Endothelial cell of hepatic sinusoid (primary cell): ENCODE results near the gene WDR19.
"Not testable (repeated sequence)": the region's sequence is repeated elsewhere in the genome, so short reads cannot be mapped to it uniquely, and the experiment has no call there.

ENCODE experiments used
- in situ Hi-C: cut with HindIII; loops from 2 replicates; pipeline ENCODE4 v1.10.0; 2017; ENCODE audit warnings: low sequenced_read_pairs

WDR19 gene

DNA sequence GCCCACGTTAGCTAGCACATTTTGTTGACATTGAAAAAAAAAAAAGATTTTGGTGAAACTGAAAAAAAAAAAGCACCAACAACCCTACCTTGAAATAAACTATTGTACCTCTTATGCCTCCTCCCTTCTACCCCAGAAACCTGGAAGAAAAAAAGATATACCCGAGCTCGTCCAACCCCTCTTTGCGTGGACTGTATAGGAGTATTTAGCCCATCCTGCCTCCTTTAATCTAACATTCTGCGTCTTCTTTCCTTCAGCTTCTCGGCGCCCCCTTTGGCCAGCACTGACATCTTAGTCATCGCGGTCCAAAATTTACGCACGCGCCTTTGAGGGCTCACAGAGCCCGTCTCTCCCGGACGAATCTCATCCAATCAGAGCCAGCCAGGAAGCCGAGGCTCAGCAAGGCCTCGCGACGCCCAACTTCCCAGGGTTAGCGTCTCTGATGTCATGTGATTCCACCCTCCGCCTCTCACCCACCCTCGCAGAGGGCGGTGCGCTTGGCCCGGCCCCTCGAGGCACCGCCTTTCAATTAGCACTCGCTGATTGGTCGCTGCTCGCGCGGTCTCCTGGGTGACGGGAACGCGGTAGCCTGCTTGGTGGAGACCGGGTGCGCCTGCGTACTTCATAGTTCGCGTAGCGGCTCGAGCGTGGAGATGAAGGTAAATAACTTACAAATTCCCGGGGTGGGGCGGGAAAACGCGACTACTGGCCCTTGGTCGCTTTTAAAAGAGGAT is at the start of gene WDR19:
Gene WDR19, plus strand, starts transcription at position 625 of the 734 bp plus-strand sequence. Its CDS starts 29 bp downstream, at position 654.
- in situ Hi-C loops = no loop called here

GRCh38 chr4:39133623-39134022 is 48.7 kb upstream of the WDR19 start:
- in situ Hi-C loops = no loop called here

DNA sequence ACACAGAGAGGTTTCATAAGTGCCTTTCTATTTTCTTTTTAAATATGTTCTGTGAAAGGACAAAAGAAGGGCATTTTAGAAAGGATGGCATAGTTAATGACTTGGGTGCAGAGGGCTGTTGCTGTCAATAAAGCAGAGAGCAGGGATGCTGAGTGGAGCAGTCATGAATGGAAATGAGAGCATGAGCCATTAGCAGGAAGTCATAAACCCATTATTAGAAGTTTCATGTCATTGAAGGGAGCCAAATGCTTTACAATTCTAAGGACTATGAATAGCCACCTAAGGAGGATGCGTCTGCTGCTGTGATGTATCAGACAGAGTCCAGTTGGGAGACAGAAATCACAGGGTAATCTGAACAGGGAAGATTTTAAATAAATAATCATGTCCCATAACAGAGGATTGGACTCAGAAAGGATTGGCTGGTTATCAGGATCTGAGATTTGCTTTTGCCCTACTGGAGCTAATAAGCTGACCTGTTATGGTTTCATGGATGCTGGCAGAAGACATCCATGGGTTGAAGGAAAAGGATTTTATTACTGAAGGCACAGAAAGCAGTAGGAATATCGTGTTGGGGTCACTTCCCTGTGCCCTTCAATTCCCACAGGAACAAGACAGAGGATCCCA is 47.5 kb upstream of the WDR19 start:
- in situ Hi-C loops = no loop called here

DNA sequence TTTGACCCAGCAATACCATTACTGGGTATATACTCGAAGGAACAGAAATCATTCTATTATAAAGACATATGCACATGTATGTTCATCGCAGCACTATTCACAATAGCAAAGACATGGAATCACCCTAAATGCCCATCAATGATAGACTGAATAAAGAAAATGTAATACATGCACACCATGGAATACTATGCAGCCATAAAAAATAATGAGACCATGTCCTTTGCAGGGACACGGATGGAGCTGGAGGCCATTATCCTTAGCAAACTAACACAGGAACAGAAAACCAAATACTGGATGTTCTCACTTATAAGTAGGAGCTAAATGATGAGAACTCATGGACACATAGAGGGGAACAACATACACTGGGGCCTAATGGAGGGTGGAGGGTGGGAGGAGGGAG is 44.1 kb upstream of the WDR19 start:
- in situ Hi-C loops = not testable (repeated sequence)

DNA sequence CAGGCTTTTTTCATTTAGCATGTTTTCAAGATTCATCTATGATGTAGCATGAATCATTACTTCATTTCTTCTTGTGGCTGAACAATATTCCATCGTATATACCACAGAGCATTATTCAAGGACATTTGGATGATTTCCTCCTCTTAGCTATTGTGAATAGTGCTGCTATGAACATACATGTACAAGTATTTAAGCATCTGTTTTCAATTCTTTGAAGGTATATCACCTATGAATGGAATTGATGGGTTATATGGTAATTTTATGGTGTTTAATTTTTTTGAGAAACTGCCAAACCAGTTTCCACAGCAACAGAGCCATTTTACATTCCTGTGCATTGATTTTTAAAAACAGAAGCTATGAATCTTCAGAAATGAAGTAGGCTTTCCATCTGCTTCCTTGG is 36.1 kb upstream of the WDR19 start:
- in situ Hi-C loops = no loop called here

GRCh38 chr4:39154009-39154408 is 28.3 kb upstream of the WDR19 start:
- in situ Hi-C loops = no loop called here

- in situ Hi-C loops = no loop called here
Measured at GRCh38 chr4:39157520-39157919, 24.8 kb upstream of the WDR19 start.

DNA sequence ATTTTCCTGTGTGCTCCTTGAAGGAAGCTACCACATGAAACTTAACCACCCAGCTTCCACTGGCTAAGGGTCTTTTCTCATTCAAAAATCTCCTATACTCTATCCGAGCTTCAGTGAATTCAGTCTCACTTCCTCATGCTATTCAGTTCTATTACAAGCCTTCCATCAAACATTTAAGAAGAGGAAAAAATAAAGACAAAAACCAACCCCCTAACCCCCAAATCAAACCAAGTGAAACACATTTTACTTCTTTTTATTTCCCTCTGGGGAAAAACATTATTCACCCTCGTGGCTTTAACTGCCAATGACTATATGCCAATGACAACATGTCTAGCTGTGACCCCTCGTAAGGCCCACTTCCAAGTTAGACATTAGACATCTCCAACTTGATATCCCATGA is 16.2 kb upstream of the WDR19 start:
- in situ Hi-C loops = loop anchor here (5.0 kb wide), 1 partner anchor 51 kb away; no protein-coding TSS in a partner anchor

GRCh38 chr4:39166669-39167068 is 15.7 kb upstream of the WDR19 start:
- in situ Hi-C loops = loop anchor here (5.0 kb wide), 1 partner anchor 51 kb away; no protein-coding TSS in a partner anchor

DNA sequence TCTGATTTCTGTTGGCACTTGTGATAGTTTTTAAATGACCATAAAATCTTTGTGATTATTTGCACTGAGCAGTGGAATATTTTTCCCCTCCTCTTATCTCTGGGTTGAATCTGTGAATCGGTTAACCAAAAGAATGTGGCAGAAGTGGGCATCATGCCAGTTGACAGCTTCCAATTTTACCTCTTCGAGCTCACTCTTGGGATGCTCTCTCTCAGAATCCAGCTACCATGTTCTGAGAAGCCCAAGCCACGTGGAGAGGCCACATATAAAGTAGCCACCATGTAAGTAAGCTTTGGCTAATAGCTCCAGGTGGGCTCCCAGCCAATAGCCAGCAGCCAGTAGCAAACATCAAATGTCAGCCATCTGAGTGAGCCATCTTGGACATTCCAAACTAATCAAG is 12.9 kb upstream of the WDR19 start:
- in situ Hi-C loops = loop anchor here (5.0 kb wide), 1 partner anchor 48 kb away; no protein-coding TSS in a partner anchor

DNA sequence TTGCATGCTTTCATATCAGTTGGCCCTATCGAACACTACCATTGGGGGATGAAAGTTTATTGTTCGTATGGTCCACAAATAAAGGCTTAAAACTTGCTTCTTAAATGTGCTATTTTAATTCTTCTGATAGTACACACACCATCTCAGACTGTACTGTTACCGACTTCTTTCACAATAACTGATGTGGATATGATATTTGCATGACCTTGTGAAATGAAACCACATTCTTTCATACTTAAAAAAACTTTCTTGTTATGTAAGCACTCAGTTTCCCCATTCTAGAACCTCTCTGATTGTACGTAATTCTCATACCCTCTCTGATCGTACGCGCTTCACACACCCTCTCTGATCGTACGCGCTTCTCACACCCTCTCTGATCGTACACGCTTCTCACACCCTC is 12.0 kb upstream of the WDR19 start:
- in situ Hi-C loops = no loop called here

- in situ Hi-C loops = no loop called here
Measured at GRCh38 chr4:39178706-39179105, 3.6 kb upstream of the WDR19 start.

DNA sequence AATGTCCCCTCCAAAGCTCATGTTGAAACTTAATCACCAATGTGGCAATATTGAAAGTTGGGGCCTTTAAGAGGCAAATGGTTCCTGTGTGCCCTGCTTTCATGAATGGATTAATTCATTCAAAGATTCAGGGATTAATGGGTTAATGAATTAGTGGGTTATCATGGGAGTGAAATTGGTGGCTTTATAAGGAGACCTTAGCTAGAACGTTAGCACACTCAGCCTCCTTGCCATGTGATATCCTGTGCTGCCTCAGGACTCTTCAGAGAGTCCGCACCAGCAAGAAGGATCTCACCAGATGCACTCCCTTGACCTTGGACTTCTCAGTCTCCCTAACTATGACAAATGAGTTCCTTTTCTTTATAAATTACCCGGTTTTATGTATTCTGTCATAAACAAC is 2.6 kb upstream of the WDR19 start:
- in situ Hi-C loops = no loop called here

DNA sequence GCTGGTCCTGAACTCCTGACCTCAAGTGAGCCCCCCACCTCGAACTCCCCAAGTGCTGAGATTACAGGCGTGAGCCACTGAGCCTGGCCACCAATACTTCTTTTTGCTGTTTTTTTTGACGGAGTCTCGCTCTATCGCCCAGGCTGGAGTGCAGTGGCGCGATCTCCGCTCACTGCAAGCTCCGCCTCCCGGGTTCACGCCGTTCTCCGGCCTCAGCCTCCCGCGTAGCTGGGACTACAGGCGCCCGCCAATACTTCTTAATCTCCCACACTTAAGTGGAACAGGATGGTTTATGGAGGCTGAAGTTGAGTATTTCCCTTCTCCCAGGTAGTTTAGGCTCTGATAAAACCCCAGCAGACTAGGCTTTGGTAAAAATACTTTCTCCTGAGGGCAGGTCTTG is 1.7 kb upstream of the WDR19 start:
- in situ Hi-C loops = not testable (repeated sequence)

DNA sequence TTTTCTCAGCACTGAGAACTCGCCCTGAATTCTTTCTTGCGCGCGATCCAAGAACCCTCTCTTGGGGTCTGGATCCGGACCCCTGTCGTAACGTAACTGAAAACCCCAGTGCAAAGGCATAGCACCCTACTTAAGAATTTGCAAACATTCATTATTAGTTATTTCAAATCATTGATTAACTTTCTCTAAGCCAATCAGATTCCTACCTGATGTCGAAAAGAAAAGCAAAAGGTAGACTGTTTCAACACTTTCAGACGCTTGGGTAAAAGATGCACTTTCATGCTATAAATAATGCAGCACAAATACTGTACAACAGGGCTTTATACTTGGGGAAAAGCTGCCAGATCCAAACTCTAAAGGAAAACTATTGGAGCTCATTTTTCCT is 817 bp upstream of the WDR19 start:
- in situ Hi-C loops = no loop called here

- in situ Hi-C loops = no loop called here
Measured at GRCh38 chr4:39201963-39202362, 19.6 kb downstream of the WDR19 start.

- in situ Hi-C loops = no loop called here
Measured at GRCh38 chr4:39204543-39204942, 22.2 kb downstream of the WDR19 start.

DNA sequence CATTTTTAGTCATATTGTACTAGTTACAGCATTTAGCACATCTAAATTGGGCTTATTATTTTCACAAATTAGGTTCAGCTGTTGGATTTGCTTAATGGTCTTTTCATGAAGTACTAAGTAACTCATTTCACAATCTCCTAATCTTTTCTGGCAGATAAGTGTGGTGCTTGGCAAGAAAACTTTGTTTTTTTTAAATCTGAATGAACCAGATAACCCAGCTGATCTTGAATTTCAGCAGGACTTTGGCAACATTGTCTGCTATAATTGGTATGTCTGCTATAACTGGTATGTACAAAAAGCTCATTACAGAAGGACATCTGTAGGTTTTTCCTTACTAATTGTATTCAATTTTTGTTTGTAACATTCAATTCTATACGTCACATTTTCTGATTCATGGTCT is 22.7 kb downstream of the WDR19 start:
- in situ Hi-C loops = loop anchor here (5.0 kb wide), 1 partner anchor 37 kb away; no protein-coding TSS in a partner anchor

- in situ Hi-C loops = loop anchor here (5.0 kb wide), 1 partner anchor 37 kb away; no protein-coding TSS in a partner anchor
Measured at GRCh38 chr4:39205476-39205875, 23.1 kb downstream of the WDR19 start.

GRCh38 chr4:39227906-39228305 is 45.6 kb downstream of the WDR19 start:
- in situ Hi-C loops = no loop called here

GRCh38 chr4:39228377-39228776 is 46.0 kb downstream of the WDR19 start:
- in situ Hi-C loops = no loop called here

DNA sequence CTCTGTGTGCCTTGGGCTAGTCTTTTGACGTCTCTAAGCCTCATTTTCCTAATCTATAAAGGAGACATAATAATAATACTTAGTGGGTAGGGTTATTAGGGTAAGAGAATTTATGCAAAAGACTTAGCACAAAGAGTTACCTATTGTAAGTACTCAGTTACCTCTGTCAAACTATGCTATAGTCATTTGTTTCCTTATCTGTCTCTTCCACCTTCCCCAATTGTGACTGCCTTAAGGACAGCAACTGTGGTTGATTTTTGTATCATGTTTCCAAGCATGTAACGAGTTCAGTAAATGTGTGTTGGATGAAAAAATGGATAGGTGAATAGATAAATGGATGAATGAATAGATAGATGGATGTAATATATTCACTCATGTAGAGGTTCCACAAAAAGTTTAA is 48.1 kb downstream of the WDR19 start:
- in situ Hi-C loops = no loop called here
